Measurements from ENCODE around the gene EIF3K.

EIF3K gene

GRCh38 chr19:38665950-38666662, 47.1 kb downstream of the EIF3K start:
- no peak for DNase-seq (ENCODE audit: low read depth in 3 of 3)

- no peak for DNase-seq (ENCODE audit: low read depth in 3 of 3)
Observed at GRCh38 chr19:38666663-38667511, 47.9 kb downstream of the EIF3K start.

GRCh38 chr19:38667661-38668171, 48.7 kb downstream of the EIF3K start:
- DNase-seq (ENCODE audit: low read depth in 3 of 3): no peak

GRCh38 chr19:38669552-38669951, 50.6 kb downstream of the EIF3K start:
- no peak for DNase-seq (ENCODE audit: low read depth in 3 of 3)

- no peak for DNase-seq (ENCODE audit: low read depth in 3 of 3)
Observed at GRCh38 chr19:38670921-38671398, 52.0 kb downstream of the EIF3K start.

- no peak for DNase-seq (ENCODE audit: low read depth in 3 of 3)
Observed at GRCh38 chr19:38671654-38672053, 52.7 kb downstream of the EIF3K start.

- no peak for DNase-seq (ENCODE audit: low read depth in 3 of 3)
Observed at GRCh38 chr19:38673030-38673429, 54.0 kb downstream of the EIF3K start.

GRCh38 chr19:38674388-38675171, 55.6 kb downstream of the EIF3K start:
- no peak for DNase-seq (ENCODE audit: low read depth in 3 of 3)

- DNase-seq (ENCODE audit: low read depth in 3 of 3): no peak
Observed at GRCh38 chr19:38675611-38676010, 56.6 kb downstream of the EIF3K start.

GRCh38 chr19:38676023-38676877, 57.3 kb downstream of the EIF3K start:
- DNase-seq (ENCODE audit: low read depth in 3 of 3): no peak

GRCh38 chr19:38676878-38677646, 58.1 kb downstream of the EIF3K start:
- DNase-seq (ENCODE audit: low read depth in 3 of 3): no peak

GRCh38 chr19:38678217-38678890, 59.4 kb downstream of the EIF3K start:
- DNase-seq (ENCODE audit: low read depth in 3 of 3): no peak

GRCh38 chr19:38678891-38679494, 60.0 kb downstream of the EIF3K start:
- no peak for DNase-seq (ENCODE audit: low read depth in 3 of 3)

- DNase-seq (ENCODE audit: low read depth in 3 of 3): no peak
Observed at GRCh38 chr19:38679839-38680238, 60.9 kb downstream of the EIF3K start.

GRCh38 chr19:38682195-38682867, 63.3 kb downstream of the EIF3K start:
- no peak for DNase-seq (ENCODE audit: low read depth in 3 of 3)

GRCh38 chr19:38682872-38683392, 63.9 kb downstream of the EIF3K start:
- no peak for DNase-seq (ENCODE audit: low read depth in 3 of 3)

GRCh38 chr19:38683393-38684077, 64.5 kb downstream of the EIF3K start:
- peak in 1 of 3 donors; percentile 36 for DNase-seq (ENCODE audit: low read depth in 3 of 3)
